ENCODE data around the gene SPPL2A.

Gene SPPL2A

DNA sequence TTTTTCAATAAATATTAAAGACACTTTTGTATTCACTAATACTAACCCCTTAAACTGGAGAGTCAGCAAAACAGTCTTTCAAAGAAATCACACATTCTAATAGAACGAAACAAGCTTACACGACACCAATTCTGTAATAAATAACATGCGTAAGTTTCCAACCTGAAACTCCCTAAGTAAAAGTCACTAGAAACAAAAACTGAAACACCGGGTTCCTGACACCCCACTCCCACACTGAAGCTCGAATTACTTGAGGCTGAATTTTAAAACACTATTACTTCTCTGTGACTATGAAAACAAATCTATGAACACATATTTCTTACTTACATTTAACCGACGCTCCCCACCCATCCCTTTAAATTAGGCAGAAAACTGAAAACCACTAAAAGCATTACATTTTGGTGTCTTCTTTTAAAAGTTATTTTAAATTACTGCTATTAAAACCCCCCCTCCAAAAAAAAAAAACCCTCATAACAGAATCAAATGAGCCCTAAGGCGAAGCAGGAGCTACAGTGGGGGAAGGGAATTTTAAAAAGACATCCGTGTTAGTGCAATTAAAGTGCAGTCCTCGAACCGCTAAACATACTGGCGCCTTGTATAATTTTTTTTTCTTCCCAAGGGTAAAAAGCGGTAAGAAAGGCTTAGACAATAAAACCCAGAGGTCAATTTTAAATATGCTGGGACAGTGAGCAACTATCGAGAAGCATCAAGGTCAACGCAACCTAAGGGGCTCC, 878 bp downstream of the SPPL2A start:
- peak; percentile 10 to 52 (median 30) for DNase-seq

DNA sequence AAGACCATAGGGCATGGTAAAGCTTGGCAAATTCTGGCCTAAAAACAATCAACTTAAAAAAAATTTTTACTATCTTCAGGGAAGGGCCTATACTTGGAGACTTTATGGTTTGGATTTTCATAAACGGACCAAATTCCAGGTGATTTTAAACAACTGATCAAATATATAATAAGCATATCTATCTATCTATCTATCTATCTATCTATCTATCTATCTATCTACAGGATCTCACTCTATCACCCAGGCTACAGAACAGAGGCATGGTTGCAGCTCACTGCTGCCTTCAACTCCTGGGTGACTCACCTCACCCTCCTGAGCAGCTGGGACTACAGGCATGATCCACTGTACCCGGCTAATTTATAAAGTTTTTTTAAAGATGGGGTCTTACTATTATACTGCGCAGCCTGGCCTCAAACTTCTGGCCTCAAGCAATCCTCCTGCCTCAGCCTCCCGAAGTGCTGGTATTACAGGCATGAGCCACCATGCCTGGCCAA, 6.7 kb downstream of the SPPL2A start:
- DNase-seq, result no peak

DNA sequence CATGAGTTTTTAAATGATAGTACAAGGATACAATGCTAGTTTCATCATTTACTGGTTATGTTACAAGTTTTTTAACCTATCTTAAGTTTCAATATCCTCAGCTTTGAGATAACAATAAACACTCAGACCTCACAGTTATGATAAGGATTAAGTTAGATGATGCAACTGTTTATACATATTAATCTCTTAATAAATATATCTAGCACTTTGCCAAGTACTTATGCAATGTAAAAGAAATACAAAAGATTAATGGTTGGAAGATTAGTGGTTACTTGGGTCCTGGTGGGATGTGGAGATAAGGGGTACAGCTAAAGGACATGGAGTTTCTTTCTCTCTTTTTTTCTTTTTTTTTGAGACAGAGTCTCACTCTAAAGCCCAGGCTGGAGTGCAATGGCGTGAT, 12.0 kb downstream of the SPPL2A start:
- no peak for DNase-seq

DNA sequence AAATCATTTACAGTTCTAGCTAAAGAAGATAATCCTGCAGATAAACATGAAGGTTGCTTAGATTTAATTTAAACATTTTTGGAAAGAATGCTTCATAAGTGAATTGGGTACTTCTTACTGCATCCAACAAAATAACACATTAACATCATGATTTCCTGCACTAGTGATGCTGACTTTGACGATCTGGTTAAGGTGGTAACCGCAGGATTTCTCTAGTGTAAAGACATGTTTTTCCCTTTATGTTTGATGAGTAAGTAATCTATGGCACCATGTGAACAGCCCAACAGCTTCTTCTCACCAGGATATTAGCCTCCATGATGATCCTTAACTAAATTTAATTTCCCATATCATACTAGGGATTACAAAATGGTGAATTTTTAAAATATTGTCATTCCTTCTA, 14.1 kb downstream of the SPPL2A start:
- no peak for DNase-seq

DNA sequence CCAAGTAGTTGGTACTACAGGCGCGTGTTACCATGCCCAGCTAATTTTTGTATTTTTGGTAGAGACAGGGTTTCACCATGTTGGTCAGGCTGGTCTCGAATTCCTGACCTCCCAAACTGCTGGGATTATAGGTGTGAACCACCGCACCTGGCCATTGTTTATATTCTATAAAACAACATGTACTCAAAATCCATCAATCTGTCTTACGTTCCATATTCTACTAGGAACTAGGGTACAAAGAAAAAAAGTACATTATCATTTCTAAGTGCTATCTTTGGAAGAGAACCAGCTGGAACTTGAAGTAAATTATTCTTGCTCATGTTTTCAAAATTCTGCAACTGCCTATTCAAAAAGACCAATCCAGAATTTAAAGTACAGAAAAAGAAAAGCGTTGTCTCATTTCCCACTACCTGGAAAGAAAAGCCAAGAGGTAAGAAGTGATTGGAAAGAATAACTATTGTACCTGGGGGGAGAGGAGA, 15.2 kb downstream of the SPPL2A start:
- DNase-seq, result no peak

GRCh38 chr15:50747523-50747922, 18.0 kb downstream of the SPPL2A start:
- no peak for DNase-seq

DNA sequence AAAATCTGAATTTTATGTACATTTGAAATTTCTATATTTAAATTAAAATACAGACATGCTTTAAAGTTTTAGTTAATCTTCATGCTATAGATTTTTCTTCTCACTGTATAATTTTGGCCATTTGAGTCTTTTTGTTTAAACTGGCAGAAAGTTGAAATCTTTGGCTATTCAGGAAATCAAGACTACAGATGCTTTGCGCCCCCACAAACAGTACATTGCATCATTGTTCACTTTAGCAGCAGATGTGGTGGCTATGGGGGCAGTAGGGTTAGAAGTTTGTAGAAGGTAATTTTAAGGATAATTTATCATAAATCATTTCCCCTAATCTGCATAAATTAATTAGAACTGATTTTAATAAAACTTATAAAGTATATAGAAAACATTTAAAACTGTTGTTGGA, 20.9 kb downstream of the SPPL2A start:
- DNase-seq, result peak in 1 of 4 experiments; percentile 14

- peak in 1 of 4 experiments; percentile 16 for DNase-seq
These were observed 24.6 kb downstream of the SPPL2A start for GRCh38 chr15:50740955-50741354.

GRCh38 chr15:50736823-50737222, 28.7 kb downstream of the SPPL2A start:
- no peak for DNase-seq

DNA sequence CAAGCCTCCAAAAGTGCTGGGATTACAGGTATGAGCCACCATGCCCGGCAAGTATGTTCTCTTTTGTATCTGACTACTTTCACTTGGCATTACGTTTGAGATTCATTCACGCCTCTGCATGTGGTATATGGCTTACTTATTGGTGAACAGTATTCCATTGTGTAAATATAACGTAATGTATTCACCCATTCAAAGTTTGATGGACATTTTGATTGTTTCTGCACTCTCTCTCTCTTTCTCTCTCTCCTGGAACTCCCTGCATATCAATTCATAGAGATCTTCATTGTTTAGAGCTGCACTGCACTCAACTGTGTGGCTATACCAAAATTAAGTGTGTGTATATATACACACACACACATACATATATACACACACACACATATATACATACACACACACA, 30.4 kb downstream of the SPPL2A start:
- no peak for DNase-seq

- no peak for DNase-seq
These were observed 39.2 kb downstream of the SPPL2A start for GRCh38 chr15:50726315-50726714.

GRCh38 chr15:50718700-50719125, 46.8 kb downstream of the SPPL2A start:
- no peak for DNase-seq

GRCh38 chr15:50712018-50712417, 53.5 kb downstream of the SPPL2A start:
- no peak for DNase-seq

GRCh38 chr15:50710585-50710984, 54.9 kb downstream of the SPPL2A start:
- no peak for DNase-seq

DNA sequence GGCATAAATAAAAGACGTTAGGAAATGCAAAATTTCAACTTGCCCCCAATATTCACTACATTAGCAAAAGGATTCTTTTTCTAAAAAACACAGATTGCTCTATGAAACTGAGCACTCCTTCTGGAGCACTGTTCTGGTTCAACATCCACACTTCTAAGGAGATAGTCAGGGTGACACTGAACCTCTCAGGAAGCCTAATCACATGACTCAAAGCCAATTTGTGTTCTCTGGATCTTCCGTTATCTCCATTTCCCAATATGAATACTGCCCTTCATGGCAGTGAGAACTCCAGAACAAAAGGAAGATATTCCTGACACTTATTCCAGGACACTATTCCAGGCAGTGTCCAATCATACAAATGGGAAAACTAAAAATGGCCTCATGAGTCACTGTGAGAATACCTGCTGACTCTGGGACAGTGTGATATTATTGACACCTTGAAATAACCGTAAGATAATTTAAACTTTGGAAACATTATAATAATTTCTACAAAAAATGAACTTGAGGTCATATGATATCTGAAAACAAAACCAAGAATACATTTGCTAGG, 57.6 kb downstream of the SPPL2A start:
- DNase-seq, result no peak

- no peak for DNase-seq
These were observed 62.7 kb downstream of the SPPL2A start for GRCh38 chr15:50702762-50703334.

- no peak for DNase-seq
These were observed 67.4 kb downstream of the SPPL2A start for GRCh38 chr15:50698101-50698500.

- no peak for DNase-seq
These were observed 68.3 kb downstream of the SPPL2A start for GRCh38 chr15:50697109-50697797.

- DNase-seq, result peak in 1 of 4 experiments; percentile 15
These were observed 70.8 kb downstream of the SPPL2A start for GRCh38 chr15:50694634-50695165.

GRCh38 chr15:50687302-50687902, 78.1 kb downstream of the SPPL2A start:
- peak in 2 of 4 experiments; percentile 3 to 14 for DNase-seq

DNA sequence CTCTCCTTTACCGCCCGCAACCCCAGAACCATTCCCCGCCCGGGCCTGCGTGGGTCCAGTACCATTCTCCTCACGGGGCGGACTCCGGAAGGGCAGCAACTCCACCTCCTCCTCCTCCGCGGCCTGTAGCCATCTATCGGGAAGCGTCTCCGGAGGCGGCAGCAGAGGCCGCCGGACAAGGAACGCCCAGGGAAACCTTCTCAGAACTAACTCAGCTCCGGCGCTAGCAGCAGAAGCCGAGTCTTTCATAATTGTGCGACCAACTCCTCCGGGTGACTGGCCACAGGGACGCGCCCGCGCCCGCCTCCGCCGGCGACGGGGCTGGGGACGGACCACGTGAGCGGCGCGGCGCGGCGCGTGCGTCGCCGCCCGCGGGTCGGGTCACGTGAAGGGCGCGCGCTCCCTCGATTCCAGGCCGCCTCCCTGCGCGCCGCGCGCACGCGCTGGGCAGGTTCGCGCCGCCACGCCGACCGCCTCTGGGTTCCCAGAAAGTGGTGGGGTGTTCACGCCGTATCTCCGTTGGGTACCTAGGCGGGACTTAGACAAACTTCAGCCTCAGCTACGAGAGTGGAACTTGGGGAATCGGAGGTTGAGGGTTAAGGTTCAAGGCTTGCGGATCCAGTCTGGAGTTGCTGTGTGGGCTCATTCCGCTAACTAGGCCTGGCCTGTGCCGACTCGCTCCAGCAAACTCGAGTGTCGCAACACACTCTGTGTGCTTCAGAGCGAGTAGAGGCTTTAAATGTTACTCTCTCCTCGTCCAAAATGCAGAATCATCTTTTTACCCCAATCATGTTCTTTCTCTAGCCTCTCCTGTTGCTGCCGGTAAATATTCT, 78.8 kb downstream of the SPPL2A start, which contains the start of gene TRPM7:
Gene TRPM7, minus strand, starts transcription at position 329 of the 833 bp plus-strand sequence. Its CDS starts 264 bp downstream, at position 65.
- peak; percentile 95 to 98 (median 97) for DNase-seq
